OCI-LY3 (cell line): Measurements from ENCODE around the gene MYO5B.

Source experiments
- H2AFZ ChIP-seq: fragments of 200-600, 300-600 bp; shearing (Covaris generic); 2 replicates; pipeline ENCODE4 v1.6.0; 2014; ENCODE audit warnings: antibody characterized with exemption, low read depth, low read length
- H3K27ac ChIP-seq: fragments of 200-600, 300-600 bp; sonication (generic); 2 replicates; pipeline ENCODE4 v1.5.1; 2014; ENCODE audit warnings: mild to moderate bottlenecking, low read length, moderate library complexity, mixed read lengths
- H3K27me3 ChIP-seq: fragments of 200-600, 300-600 bp; sonication (generic); 2 replicates; pipeline ENCODE4 v1.6.1; 2014; ENCODE audit warnings: low read depth, low read length, mixed read lengths
- H3K36me3 ChIP-seq: fragments of 200-600, 300-600 bp; sonication (generic); replicated peaks from 2 replicates; pipeline ENCODE3; 2014; ENCODE audit warnings: low read depth, low read length, mixed read lengths
- H3K4me1 ChIP-seq: fragments of 300-600, 200-600 bp; sonication (generic); 2 replicates; pipeline ENCODE4 v1.6.1; 2014; ENCODE audit warnings: low read length, mixed read lengths
- H3K4me2 ChIP-seq: fragments of 200-600, 300-600 bp; sonication (generic); 2 replicates; pipeline ENCODE4 v1.6.1; 2014; ENCODE audit warnings: low read length, mixed read lengths
- H3K4me3 ChIP-seq: fragments of 300-600, 200-600 bp; sonication (generic); 2 replicates; pipeline ENCODE4 v1.5.1; 2014; ENCODE audit warnings: antibody characterized with exemption, mild to moderate bottlenecking, low read length, moderate library complexity
- H3K79me2 ChIP-seq: fragments of 300-600, 200-600 bp; shearing (Covaris generic); 2 replicates; pipeline ENCODE4 v1.6.1; 2014; ENCODE audit warnings: mild to moderate bottlenecking, low read length, mixed read lengths
- H3K9ac ChIP-seq: fragments of 300-600, 200-600 bp; shearing (Covaris generic); 2 replicates; pipeline ENCODE4 v1.6.0; 2014; ENCODE audit warnings: mild to moderate bottlenecking, low read length, moderate library complexity
- H3K9me3 ChIP-seq: fragments of 200-600, 300-600 bp; shearing (Covaris generic); 2 replicates; pipeline ENCODE4 v1.6.1; 2014; ENCODE audit warnings: low read length, mixed read lengths; ENCODE audit not compliant: insufficient read depth
- H4K20me1 ChIP-seq: fragments of 200-600, 300-600 bp; sonication (generic); 2 replicates; pipeline ENCODE4 v1.6.1; 2016; ENCODE audit warnings: low read length, mixed read lengths; ENCODE audit not compliant: insufficient read depth
- CTCF ChIP-seq: fragments of 200-600, 300-600 bp; sonication (generic); IDR thresholded peaks from 2 replicates; pipeline ENCODE4 v1.5.1; 2014; ENCODE audit warnings: antibody characterized with exemption, low read length, low read depth
- EZH2phosphoT487 ChIP-seq: fragments of 200-600 bp; shearing (Covaris generic); IDR thresholded peaks from 2 replicates; pipeline ENCODE4 v1.6.1; 2018; ENCODE audit warnings: antibody characterized with exemption, mixed run types, low read depth

MYO5B gene

GRCh38 chr18:49849331-49850217, 345.4 kb downstream of the MYO5B start:
- Histone ChIP-seq H3K27ac (no peak overlapping the region), H3K9ac (no peak overlapping the region), H2AFZ (no peak overlapping the region), H3K36me3 (no peaks in the 10 kb centered on the region), H3K4me3 (no peak overlapping the region), H3K27me3 (peaks cover 15% of the 10 kb centered on the region), H3K4me1 (no peaks in the 10 kb centered on the region), H3K9me3 (no peaks in the 10 kb centered on the region), H3K4me2 (no peak overlapping the region), H3K79me2 (no peaks in the 10 kb centered on the region), H4K20me1 (no peaks in the 10 kb centered on the region)
- TF ChIP-seq EZH2phosphoT487: no peak
- no peak for TF ChIP-seq CTCF

- Histone ChIP-seq H3K9ac (no peak overlapping the region), H3K27me3 (peaks cover 15% of the 10 kb centered on the region), H3K4me2 (no peak overlapping the region), H3K27ac (no peak overlapping the region), H3K79me2 (no peaks in the 10 kb centered on the region), H3K4me1 (no peaks in the 10 kb centered on the region), H3K4me3 (no peak overlapping the region), H2AFZ (no peak overlapping the region), H4K20me1 (no peaks in the 10 kb centered on the region), H3K9me3 (no peaks in the 10 kb centered on the region), H3K36me3 (no peaks in the 10 kb centered on the region)
- TF ChIP-seq EZH2phosphoT487 (no peak), CTCF (no peak)
Measured at GRCh38 chr18:49848115-49848514, 346.8 kb downstream of the MYO5B start.

GRCh38 chr18:49847524-49847923, 347.4 kb downstream of the MYO5B start:
- TF ChIP-seq CTCF (no peak), EZH2phosphoT487 (no peak)

GRCh38 chr18:49846718-49847470, 348.1 kb downstream of the MYO5B start:
- Histone ChIP-seq H3K9ac (no peak overlapping the region), H3K9me3 (no peaks in the 10 kb centered on the region), H3K27me3 (peaks cover 15% of the 10 kb centered on the region), H3K79me2 (no peaks in the 10 kb centered on the region), H2AFZ (no peak overlapping the region), H3K4me2 (no peak overlapping the region), H3K4me3 (no peak overlapping the region), H4K20me1 (no peaks in the 10 kb centered on the region), H3K4me1 (no peaks in the 10 kb centered on the region), H3K27ac (no peak overlapping the region), H3K36me3 (no peaks in the 10 kb centered on the region)
- no peak for TF ChIP-seq EZH2phosphoT487
- TF ChIP-seq CTCF: no peak

More at GRCh38 chr18:49847524-49847923, 347.4 kb downstream of the MYO5B start:
- H3K27ac ChIP-seq: no peak overlapping the region
- no peak overlapping the region for H3K4me2 ChIP-seq
- H3K9me3 ChIP-seq: no peaks in the 10 kb centered on the region
- no peaks in the 10 kb centered on the region for H3K36me3 ChIP-seq
- H3K4me3 ChIP-seq: no peak overlapping the region
- H3K79me2 ChIP-seq: no peaks in the 10 kb centered on the region
- no peak overlapping the region for H2AFZ ChIP-seq
- no peaks in the 10 kb centered on the region for H4K20me1 ChIP-seq
- H3K27me3 ChIP-seq: peaks cover 15% of the 10 kb centered on the region
- H3K9ac ChIP-seq: no peak overlapping the region
- H3K4me1 ChIP-seq: no peaks in the 10 kb centered on the region
